C4-2B (cell line): ENCODE results near the gene LRRK2.

ENCODE experiments used
- ZFX ChIP-seq: fragments of 450-650 bp; IDR thresholded peaks from 2 replicates; pipeline ENCODE4 v1.6.1; 2017
- TF ChIP-seq, protein P1 (sequence below): fragments of 450-650 bp; conservative IDR thresholded peaks from 2 replicates; pipeline ENCODE4 v1.5.1; 2017; ENCODE audit warnings: mild to moderate bottlenecking

DNA sequence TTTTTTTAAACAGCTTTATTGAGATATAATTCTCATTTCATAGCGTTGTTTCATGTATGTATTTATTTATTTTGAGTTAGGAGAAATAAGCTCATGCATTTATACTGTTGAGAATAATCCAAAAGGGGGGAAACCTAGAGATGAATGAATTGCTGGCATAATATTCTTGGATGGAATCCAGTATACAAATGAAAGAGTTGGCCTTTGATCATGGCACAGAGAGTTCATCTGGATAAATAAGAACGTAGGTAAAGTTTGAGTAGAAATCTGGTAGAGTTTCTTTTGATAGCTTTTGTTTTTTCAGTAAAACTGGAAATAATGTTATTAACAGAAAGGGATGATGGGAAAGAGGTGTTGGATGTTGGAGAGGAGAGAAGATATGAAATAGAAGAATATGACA lies 166.2 kb downstream of the LRRK2 start:
- TF ChIP-seq, protein P1, sequence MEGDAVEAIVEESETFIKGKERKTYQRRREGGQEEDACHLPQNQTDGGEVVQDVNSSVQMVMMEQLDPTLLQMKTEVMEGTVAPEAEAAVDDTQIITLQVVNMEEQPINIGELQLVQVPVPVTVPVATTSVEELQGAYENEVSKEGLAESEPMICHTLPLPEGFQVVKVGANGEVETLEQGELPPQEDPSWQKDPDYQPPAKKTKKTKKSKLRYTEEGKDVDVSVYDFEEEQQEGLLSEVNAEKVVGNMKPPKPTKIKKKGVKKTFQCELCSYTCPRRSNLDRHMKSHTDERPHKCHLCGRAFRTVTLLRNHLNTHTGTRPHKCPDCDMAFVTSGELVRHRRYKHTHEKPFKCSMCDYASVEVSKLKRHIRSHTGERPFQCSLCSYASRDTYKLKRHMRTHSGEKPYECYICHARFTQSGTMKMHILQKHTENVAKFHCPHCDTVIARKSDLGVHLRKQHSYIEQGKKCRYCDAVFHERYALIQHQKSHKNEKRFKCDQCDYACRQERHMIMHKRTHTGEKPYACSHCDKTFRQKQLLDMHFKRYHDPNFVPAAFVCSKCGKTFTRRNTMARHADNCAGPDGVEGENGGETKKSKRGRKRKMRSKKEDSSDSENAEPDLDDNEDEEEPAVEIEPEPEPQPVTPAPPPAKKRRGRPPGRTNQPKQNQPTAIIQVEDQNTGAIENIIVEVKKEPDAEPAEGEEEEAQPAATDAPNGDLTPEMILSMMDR = no peak
- TF ChIP-seq ZFX = no peak
